GM19099 (cell line): ENCODE measurements around the gene IFT74.

Experiments
- POLR2A ChIP-seq: IDR thresholded peaks from 3 replicates; pipeline ENCODE4 v1.6.1; 2011; ENCODE audit warnings: low read depth; ENCODE audit not compliant: insufficient read length; ENCODE audit errors: extremely low read depth

IFT74 gene

GRCh38 chr9:27086818-27087680 lies 130.8 kb downstream of the IFT74 start:
- TF ChIP-seq POLR2A, result no peak

DNA sequence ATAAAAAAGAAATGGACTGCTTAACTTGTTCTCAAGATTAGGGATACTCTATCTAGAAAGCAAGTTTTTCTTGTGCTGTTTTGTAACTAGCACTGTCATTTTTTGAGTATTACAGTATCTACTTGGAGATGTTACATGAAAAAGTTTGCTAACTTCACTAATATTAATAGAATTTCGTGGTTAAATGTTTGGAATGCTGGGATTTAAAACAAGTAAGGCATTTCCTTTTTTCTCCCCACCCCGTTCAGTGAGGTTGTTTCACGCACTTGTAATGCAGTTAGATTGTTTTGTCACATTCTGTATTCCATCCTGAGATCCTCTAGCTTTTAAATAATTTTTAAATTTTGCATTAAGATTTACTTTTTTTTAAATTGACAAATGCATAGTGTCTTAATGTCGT lies 132.8 kb downstream of the IFT74 start:
- TF ChIP-seq POLR2A, result no peak

DNA sequence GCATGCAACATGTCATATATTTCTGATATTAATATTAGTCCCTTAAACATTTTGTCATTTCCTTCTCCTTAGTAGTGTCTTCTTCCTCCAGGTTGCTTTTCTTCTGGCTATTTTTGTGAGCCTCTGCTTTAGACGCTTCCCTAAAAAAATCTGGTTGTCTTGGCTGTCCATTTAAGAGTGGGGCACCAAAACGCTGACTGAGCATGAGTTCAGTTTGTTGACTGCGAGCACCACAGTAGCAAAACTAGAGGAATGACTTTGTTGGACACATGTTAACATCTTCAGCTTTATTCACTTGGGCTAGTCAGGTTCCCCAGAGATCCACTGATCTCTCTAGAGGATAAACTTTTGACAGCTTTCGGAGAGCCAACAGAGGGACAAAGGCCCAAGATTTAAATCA lies 133.5 kb downstream of the IFT74 start:
- TF ChIP-seq POLR2A, result no peak

DNA sequence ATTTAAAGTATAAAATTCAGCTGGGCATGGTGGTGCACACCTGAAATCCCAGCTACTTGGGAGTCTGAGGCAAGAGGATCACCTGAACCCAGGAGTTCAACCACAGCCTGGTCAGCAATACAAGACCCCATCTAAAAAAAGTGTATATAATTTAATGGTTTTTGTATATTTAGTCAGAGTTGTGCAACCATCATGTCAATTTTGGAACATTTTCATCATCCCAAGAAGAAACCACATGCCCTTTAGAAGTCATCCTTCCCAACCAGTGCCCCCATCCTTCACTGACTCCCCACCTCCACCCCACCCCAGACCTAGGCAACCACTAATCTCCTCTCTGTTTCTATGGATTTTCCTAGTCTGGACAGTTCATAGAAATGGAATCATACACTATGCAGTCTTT lies 134.0 kb downstream of the IFT74 start:
- no peak for TF ChIP-seq POLR2A

- TF ChIP-seq POLR2A, result no peak
Measured at GRCh38 chr9:27090711-27091110, 134.5 kb downstream of the IFT74 start.

DNA sequence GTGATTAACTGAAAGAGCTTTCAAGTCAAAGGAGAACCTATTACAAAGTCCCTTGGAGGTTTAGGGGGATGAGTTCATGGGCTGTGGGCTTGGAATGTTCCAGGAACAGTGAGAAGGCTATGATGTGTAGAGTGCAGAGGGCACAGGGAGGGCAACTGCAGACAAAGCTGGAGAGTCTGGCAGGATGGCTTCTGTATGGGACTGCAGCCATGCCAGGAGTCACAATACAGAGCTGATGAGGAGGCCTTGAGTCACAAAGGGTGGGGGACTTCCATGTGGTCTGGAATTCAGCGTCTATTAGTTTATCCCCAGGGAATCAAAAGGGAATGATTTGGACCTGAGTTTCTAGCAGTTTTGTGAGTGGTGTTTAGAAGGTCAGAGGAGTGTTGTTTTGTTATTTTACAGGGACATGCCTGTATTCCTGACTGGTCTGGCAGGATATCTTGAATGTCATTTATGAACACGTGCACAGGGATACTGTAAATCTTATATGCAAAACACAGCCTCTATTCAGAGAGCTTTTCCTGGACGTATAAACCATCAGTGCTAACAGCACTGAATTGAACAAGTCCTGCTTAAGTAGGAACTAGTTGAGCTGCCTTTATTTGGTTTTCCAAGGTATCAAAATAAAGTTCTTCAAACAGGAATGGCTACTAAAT lies 138.6 kb downstream of the IFT74 start:
- TF ChIP-seq POLR2A, result no peak

GRCh38 chr9:27107241-27107640 lies 151.0 kb downstream of the IFT74 start:
- TF ChIP-seq POLR2A, result no peak

DNA sequence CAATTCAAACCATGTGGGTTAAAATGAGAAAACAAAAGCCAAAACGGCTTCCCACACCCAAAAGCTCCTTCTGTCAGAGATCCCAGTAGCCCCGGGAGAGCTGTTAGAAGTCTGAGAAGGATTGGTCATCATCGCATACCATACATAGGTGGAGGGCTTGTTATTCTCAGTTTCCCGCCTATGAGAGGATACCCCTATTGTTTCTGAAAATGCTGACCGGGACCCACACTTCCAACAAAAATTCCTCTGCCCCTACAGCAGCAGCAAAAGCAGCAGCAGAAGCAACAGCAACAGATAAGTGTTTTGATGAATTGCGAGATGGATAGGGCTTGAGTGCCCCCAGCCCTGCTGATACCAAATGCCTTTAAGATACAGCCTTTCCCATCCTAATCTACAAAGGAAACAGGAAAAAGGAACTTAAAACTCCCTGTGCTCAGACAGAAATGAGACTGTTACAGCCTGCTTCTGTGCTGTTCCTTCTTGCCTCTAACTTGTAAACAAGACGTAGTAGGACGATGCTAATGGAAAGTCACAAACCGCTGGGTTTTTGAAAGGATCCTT lies 152.8 kb downstream of the IFT74 start, which contains the start of gene TEK:
Gene TEK (plus strand): TSS at position 245 of the 561 bp plus-strand sequence. CDS start 366 bp downstream, outside the sequence.
- no peak for TF ChIP-seq POLR2A

GRCh38 chr9:27109621-27110020 lies 153.4 kb downstream of the IFT74 start:
- no peak for TF ChIP-seq POLR2A

GRCh38 chr9:27110181-27110580 lies 154.0 kb downstream of the IFT74 start:
- no peak for TF ChIP-seq POLR2A

- no peak for TF ChIP-seq POLR2A
Measured at GRCh38 chr9:27112235-27112634, 156.0 kb downstream of the IFT74 start.
